Measurements from ENCODE around the gene VWA5B1. TPM values are rescaled to one million over a fixed set of nuclear protein-coding genes. Genes with fewer than 3 reads are reported as not detected.

Gene VWA5B1
- total and polyA plus RNA-seq, 2 of the 8 experiments (the other 6 are each of a cell fraction or from before 2014, with no cell fraction given), result 0.54 to 2.3 TPM

- TF ChIP-seq EGR1 (IDR thresholded peaks at IDR 0.05; ENCODE audit: borderline replicate concordance, low read depth, low read length), result no peak
- TF ChIP-seq SP4 (IDR thresholded peaks at IDR 0.05; ENCODE audit: low read length), result no peak
- no peak for TF ChIP-seq GTF2F1 (IDR thresholded peaks at IDR 0.05; ENCODE audit: borderline replicate concordance, low read depth, low read length)
- no peak for TF ChIP-seq JUND (IDR thresholded peaks at IDR 0.05; ENCODE audit: low read length)
- TF ChIP-seq CEBPB (IDR thresholded peaks at IDR 0.05; ENCODE audit: low read depth, low read length), result no peak
Observed at GRCh38 chr1:20320704-20321103, 30.0 kb downstream of the VWA5B1 start (continued).

Measured in H1 (cell line).